Hindlimb muscle (tissue), 1 donor: ENCODE measurements around the gene SERAC1. TPM values are rescaled to one million over a fixed set of nuclear protein-coding genes. Genes with fewer than 3 reads are reported as not detected.

ENCODE experiments used
- DNase-seq: peaks from one replicate; pipeline ENCODE4 v3.0.0-alpha.2; 2013
- polyA plus RNA-seq: library from polyadenylated mRNA; unstranded; fragments of 120-200 nt; gene quantifications from one replicate; pipeline ENCODE4 v1.2.1, GENCODE V29; 2013; ENCODE audit not compliant: insufficient read length

The SERAC1 gene
- polyA plus RNA-seq, 1 donor: 5.8 TPM

GRCh38 chr6:158076548-158076947 lies 91.5 kb downstream of the SERAC1 start:
- DNase-seq: no peak

- DNase-seq: no peak
Measured at GRCh38 chr6:158073776-158074175, 94.3 kb downstream of the SERAC1 start.

- DNase-seq: peak; percentile 72
Measured at GRCh38 chr6:158072083-158072721, 95.9 kb downstream of the SERAC1 start.

GRCh38 chr6:158071121-158072082 lies 96.7 kb downstream of the SERAC1 start:
- DNase-seq: no peak

- DNase-seq: no peak
Measured at GRCh38 chr6:158070513-158070912, 97.5 kb downstream of the SERAC1 start.

GRCh38 chr6:158069800-158070195 lies 98.3 kb downstream of the SERAC1 start:
- DNase-seq: no peak

- no peak for DNase-seq
Measured at GRCh38 chr6:158068893-158069799, 98.9 kb downstream of the SERAC1 start.

- no peak for DNase-seq
Measured at GRCh38 chr6:158068156-158068892, 99.7 kb downstream of the SERAC1 start.

GRCh38 chr6:158067436-158068015 lies 100.5 kb downstream of the SERAC1 start:
- no peak for DNase-seq

GRCh38 chr6:158066136-158066781 lies 101.8 kb downstream of the SERAC1 start:
- DNase-seq: no peak

- no peak for DNase-seq
Measured at GRCh38 chr6:158064725-158065251, 103.3 kb downstream of the SERAC1 start.

- DNase-seq: no peak
Measured at GRCh38 chr6:158063736-158064135, 104.3 kb downstream of the SERAC1 start.

GRCh38 chr6:158061709-158062461 lies 106.2 kb downstream of the SERAC1 start:
- DNase-seq: no peak

GRCh38 chr6:158061361-158061708 lies 106.7 kb downstream of the SERAC1 start:
- no peak for DNase-seq

GRCh38 chr6:158060455-158061360 lies 107.4 kb downstream of the SERAC1 start:
- peak; percentile 85 for DNase-seq
